Right atrium auricular region (tissue), 2 donors: ENCODE results near the gene FRMD8. TPM values are rescaled to one million over a fixed set of nuclear protein-coding genes. Genes with fewer than 3 reads are reported as not detected.
A peak's percentile ranks its signal among the peaks of the same experiment; 100 is the strongest.

Experiments
- DNase-seq: peaks from one replicate; pipeline ENCODE4 v3.0.0-alpha.2; 2019; ENCODE audit warnings: low spot score
- H3K27ac ChIP-seq, 2 donors: fragments of 200-600 bp; sonication (generic); 1 replicate in 1 of 2; 2 replicates in 1 of 2; pipeline ENCODE4 v1.5.1; 2016 to 2019
- H3K27me3 ChIP-seq, 2 donors: fragments of 200-600 bp; sonication (generic); one replicate each; pipeline versions ENCODE4 v1.5.1 to v1.6.0; 2017 to 2019
- H3K36me3 ChIP-seq: fragments of 200-600 bp; sonication (generic); one replicate; pipeline ENCODE4 v1.5.1; 2016
- H3K4me1 ChIP-seq, 2 donors: fragments of 200-600 bp; sonication (generic); one replicate each; pipeline versions ENCODE4 v1.5.1 to v1.6.0; 2017 to 2019
- H3K4me3 ChIP-seq, 2 donors: fragments of 200-600 bp; sonication (generic); 1 replicate in 1 of 2; 2 replicates in 1 of 2; pipeline ENCODE4 v1.5.1; 2017 to 2019; ENCODE audit warnings: mild to moderate bottlenecking in 1 of 2, moderate library complexity in 1 of 2
- H3K9me3 ChIP-seq, 2 donors: fragments of 200-600 bp; sonication (generic); one replicate each; pipeline ENCODE4 v1.5.1; 2019
- CTCF ChIP-seq, 2 donors: fragments of 200-600 bp; sonication (generic); IDR thresholded peaks; one replicate each; pipeline ENCODE4 v1.5.1; 2019; ENCODE audit warnings: antibody characterized with exemption in 2 of 2
- total RNA-seq, 2 donors: library from RNA; depleted of rRNA; stranded (reverse); fragments of >200 nt; gene quantifications; one replicate each; pipeline ENCODE4 v1.1.0, GENCODE V29; 2016

Gene FRMD8
- total RNA-seq, 2 donors from 2014 or later: 10.2 to 23.8 TPM

- H3K36me3 ChIP-seq: peaks cover 46% of the 10 kb centered on the region
- H3K27me3 ChIP-seq: no peaks in the 10 kb centered on the region
- H3K27ac ChIP-seq: no peak overlapping the region
- H3K4me1 ChIP-seq: peaks cover 0 to 24% of the 10 kb centered on the region in 2 donors
- H3K4me3 ChIP-seq: no peak overlapping the region
- no peaks in the 10 kb centered on the region for H3K9me3 ChIP-seq
- DNase-seq: no peak
- peak in 1 of 2 donors; percentile 32 for TF ChIP-seq CTCF (IDR thresholded peaks at IDR 0.05)
Observed at GRCh38 chr11:65352783-65353182, 33.7 kb upstream of the FRMD8 start.

GRCh38 chr11:65353376-65353775 is 33.1 kb upstream of the FRMD8 start:
- Histone ChIP-seq H3K9me3 (no peaks in the 10 kb centered on the region), H3K27ac (no peak overlapping the region), H3K36me3 (peaks cover 40% of the 10 kb centered on the region), H3K4me3 (no peak overlapping the region), H3K27me3 (no peaks in the 10 kb centered on the region), H3K4me1 (peaks cover 0 to 24% of the 10 kb centered on the region in 2 donors)
- TF ChIP-seq CTCF (IDR thresholded peaks at IDR 0.05): no peak
- DNase-seq: no peak

- H3K27ac ChIP-seq: peak overlapping the region; percentile 28 to 59
- TF ChIP-seq CTCF (IDR thresholded peaks at IDR 0.05): no peak
- peak overlapping the region; percentile 34 to 84 for H3K4me3 ChIP-seq
- no peaks in the 10 kb centered on the region for H3K9me3 ChIP-seq
- peaks cover 0 to 24% of the 10 kb centered on the region in 2 donors for H3K4me1 ChIP-seq
- DNase-seq: no peak
- no peaks in the 10 kb centered on the region for H3K27me3 ChIP-seq
- H3K36me3 ChIP-seq: peaks cover 35% of the 10 kb centered on the region
Observed at GRCh38 chr11:65353900-65354264, 32.6 kb upstream of the FRMD8 start.

DNA sequence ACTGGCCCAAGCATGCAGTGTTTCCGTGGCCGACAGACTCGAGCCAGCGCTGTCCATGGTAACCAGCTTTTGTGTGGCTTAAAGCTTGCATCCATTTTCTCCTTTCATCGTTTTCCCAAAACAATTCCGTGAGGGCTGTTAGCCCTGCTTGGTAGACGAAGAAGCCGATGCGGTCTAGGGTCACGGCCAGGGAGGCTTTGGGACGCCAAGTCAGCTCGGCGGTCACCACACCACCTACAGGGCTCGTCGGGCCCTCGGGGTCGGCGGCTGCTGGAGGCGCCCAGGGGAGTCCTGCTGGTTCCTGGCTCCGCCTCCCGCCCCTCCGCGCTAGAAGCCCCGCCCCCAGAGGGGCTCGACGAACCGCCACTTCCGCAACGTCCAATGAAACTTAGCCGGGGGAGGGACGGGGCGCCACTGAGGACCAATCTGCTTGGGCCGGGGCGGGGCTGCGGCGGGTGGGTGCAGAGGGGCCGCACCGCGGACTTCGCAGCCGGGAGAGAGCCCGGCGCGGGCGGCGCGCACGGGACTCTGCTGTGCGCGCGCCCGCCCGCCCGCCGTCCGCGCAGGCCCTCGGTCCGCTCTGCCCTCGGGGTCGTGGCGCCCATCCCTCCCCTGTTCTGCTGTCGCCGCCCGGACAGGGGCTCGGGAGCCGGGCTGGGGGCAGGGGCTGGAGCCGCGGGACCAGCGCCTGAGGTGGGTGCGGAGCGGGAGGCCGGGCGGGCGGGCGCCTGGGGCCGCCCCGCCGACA is 32.0 kb upstream of the FRMD8 start, which contains the start of gene TIGD3:
TSS of gene TIGD3 (plus strand) at position 487 of the 748 bp plus-strand sequence. CDS start 1,058 bp downstream, outside the sequence.
- Histone ChIP-seq H3K27me3 (no peaks in the 10 kb centered on the region), H3K4me3 (peak within 1 kb of the TSS; percentile 56 to 84), H3K9me3 (no peaks in the 10 kb centered on the region), H3K4me1 (peaks cover 0 to 24% of the 10 kb centered on the region in 2 donors), H3K27ac (peak within 1 kb of the TSS; percentile 28 to 59), H3K36me3 (peaks cover 29% of the 10 kb centered on the region)
- peak in 1 of 2 donors; percentile 13 for TF ChIP-seq CTCF (IDR thresholded peaks at IDR 0.05)
- DNase-seq: peak; percentile 96

- DNase-seq: no peak
- Histone ChIP-seq H3K4me3 (peak overlapping the region; percentile 56 to 84), H3K27ac (peak overlapping the region in 1 of 2 donors; percentile 58), H3K4me1 (peaks cover 0 to 24% of the 10 kb centered on the region in 2 donors), H3K36me3 (peaks cover 22% of the 10 kb centered on the region), H3K9me3 (no peaks in the 10 kb centered on the region), H3K27me3 (no peaks in the 10 kb centered on the region)
- TF ChIP-seq CTCF (IDR thresholded peaks at IDR 0.05): no peak
Observed at GRCh38 chr11:65355013-65355775, 31.2 kb upstream of the FRMD8 start.
